Memory B cell (primary cell): ENCODE results near the gene PPIL6.
"Not testable (repeated sequence)": the region's sequence is repeated elsewhere in the genome, so short reads cannot be mapped to it uniquely, and the experiment has no call there.

ENCODE experiments used
- ATAC-seq: fragments of 150-1000 bp; cut with Tn5 transposase; 2 replicates; pipeline ENCODE4 v1.10.0; 2021; ENCODE audit warnings: low read depth, mild to moderate bottlenecking, moderate library complexity
- DNase-seq, 2 donors: peaks; one replicate each; pipeline ENCODE4 v3.0.0; 2022; ENCODE audit warnings: low spot score in 2 of 2
- H3K27ac Mint-ChIP-seq: one replicate; pipeline ENCODE4 v1.8.0; 2022; ENCODE audit warnings: mild to moderate bottlenecking, moderate library complexity, mixed read lengths
- H3K27me3 Mint-ChIP-seq: one replicate; pipeline ENCODE4 v1.8.0; 2022; ENCODE audit warnings: mixed read lengths
- H3K36me3 Mint-ChIP-seq: one replicate; pipeline ENCODE4 v1.8.0; 2022; ENCODE audit warnings: mild to moderate bottlenecking, mixed read lengths
- H3K4me1 Mint-ChIP-seq: one replicate; pipeline ENCODE4 v1.8.0; 2022; ENCODE audit warnings: mixed read lengths
- H3K4me3 Mint-ChIP-seq: one replicate; pipeline ENCODE4 v1.8.0; 2022; ENCODE audit warnings: mild to moderate bottlenecking, moderate library complexity, mixed read lengths
- H3K9me3 Mint-ChIP-seq: one replicate; pipeline ENCODE4 v1.8.0; 2022; ENCODE audit warnings: mixed read lengths

Gene PPIL6

DNA sequence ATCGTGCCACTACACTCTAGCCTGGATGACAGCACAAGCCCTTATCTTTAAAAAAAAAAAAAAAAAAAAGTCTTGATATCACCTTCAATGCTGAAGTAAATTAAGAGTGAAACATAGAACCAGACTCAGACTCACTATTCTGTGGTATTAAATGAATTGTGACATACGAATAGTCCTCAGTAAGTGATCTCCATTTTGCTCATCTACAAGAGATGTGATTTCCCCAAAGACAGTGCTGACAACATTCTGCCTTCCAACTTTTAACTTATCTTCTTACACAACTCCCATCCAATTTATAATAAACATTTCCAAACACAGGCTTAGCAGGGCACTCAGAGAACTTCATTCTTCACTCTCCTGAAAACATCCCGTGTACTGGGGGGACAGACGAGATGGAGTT, 34.6 kb upstream of the PPIL6 start:
- Mint-ChIP-seq H3K9me3 (no peaks in the 10 kb centered on the region), H3K4me1 (peaks cover 51% of the 10 kb centered on the region), H3K27me3 (no peaks in the 10 kb centered on the region), H3K4me3 (no peak overlapping the region), H3K36me3 (peaks cover 44% of the 10 kb centered on the region), H3K27ac (peak overlapping the region; percentile 84)
- DNase-seq (no peak), ATAC-seq (no peak)

DNA sequence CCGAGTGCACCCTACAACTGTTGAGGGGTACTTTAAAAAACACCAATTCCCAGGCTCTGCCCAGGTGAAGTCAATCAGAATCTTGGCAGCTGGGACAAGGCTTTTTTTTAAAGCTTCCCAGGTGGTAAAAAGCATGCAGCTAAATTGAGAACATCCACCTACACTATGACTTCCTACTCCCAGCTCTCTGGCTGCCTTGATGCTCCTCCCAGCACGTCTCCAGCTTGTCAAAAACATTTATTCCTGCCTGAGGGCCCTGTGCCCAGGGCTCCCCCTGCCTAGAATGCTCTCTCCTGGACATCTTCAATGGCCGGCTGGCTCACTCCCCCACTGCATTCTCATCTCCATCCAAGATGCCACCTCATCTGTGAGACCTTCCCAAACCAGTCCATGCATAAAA, 32.7 kb upstream of the PPIL6 start:
- peaks cover 46% of the 10 kb centered on the region for H3K36me3 Mint-ChIP-seq
- H3K4me3 Mint-ChIP-seq: peak overlapping the region; percentile 53
- H3K27me3 Mint-ChIP-seq: no peaks in the 10 kb centered on the region
- DNase-seq: no peak
- H3K27ac Mint-ChIP-seq: peak overlapping the region; percentile 46
- no peaks in the 10 kb centered on the region for H3K9me3 Mint-ChIP-seq
- peaks cover 46% of the 10 kb centered on the region for H3K4me1 Mint-ChIP-seq
- no peak for ATAC-seq

GRCh38 chr6:109472132-109472995, 31.9 kb upstream of the PPIL6 start:
- Mint-ChIP-seq H3K9me3 (no peaks in the 10 kb centered on the region), H3K4me1 (peaks cover 45% of the 10 kb centered on the region), H3K27ac (peak overlapping the region; percentile 46), H3K27me3 (no peaks in the 10 kb centered on the region), H3K36me3 (peaks cover 49% of the 10 kb centered on the region), H3K4me3 (peak overlapping the region; percentile 53)
- ATAC-seq (peak; percentile 93), DNase-seq (no peak)

- ATAC-seq (no peak), DNase-seq (no peak)
- Mint-ChIP-seq H3K4me3 (no peak overlapping the region), H3K9me3 (no peaks in the 10 kb centered on the region), H3K36me3 (peaks cover 50% of the 10 kb centered on the region), H3K27ac (peak overlapping the region; percentile 46), H3K27me3 (no peaks in the 10 kb centered on the region), H3K4me1 (peaks cover 45% of the 10 kb centered on the region)
Observed at GRCh38 chr6:109471105-109471810, 30.8 kb upstream of the PPIL6 start.

DNA sequence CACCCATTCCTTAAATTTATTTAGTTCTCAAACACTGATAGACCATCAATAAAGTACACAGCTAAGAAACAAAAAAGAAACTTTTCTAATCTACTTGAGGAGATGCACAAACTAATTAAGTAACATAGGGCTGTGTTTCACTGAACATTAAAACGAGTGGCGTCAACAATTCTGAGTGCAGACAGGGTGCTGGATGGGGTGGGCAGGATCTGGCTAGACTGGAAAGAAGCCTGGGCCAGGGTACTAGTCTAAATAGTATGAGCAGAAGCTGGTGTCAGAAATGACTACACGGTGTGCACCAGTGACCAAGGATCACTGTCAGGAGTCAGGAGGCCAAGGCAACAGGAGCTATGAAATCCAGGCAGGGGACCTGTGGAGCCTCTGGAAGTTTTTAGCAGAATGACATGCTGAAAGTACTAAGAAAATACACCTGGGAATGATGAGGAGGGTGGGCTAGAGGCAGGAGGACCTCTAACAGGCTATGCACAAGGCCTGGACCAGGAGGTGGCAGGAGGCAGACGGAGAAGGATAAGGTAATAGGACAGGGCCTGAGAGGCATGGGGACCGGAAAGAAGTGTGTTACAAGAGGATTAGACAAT, 29.3 kb upstream of the PPIL6 start:
- peaks cover 42% of the 10 kb centered on the region for H3K4me1 Mint-ChIP-seq
- H3K4me3 Mint-ChIP-seq: no peak overlapping the region
- ATAC-seq: no peak
- no peaks in the 10 kb centered on the region for H3K27me3 Mint-ChIP-seq
- peaks cover 53% of the 10 kb centered on the region for H3K36me3 Mint-ChIP-seq
- DNase-seq: no peak
- peak overlapping the region; percentile 77 for H3K27ac Mint-ChIP-seq
- no peaks in the 10 kb centered on the region for H3K9me3 Mint-ChIP-seq

- Mint-ChIP-seq H3K4me1 (peaks cover 39% of the 10 kb centered on the region), H3K4me3 (no peak overlapping the region), H3K36me3 (peaks cover 46% of the 10 kb centered on the region), H3K27me3 (no peaks in the 10 kb centered on the region), H3K27ac (peak overlapping the region; percentile 60), H3K9me3 (no peaks in the 10 kb centered on the region)
- ATAC-seq: no peak
- no peak for DNase-seq
Observed at GRCh38 chr6:109467696-109468095, 27.3 kb upstream of the PPIL6 start.

GRCh38 chr6:109466212-109466923, 25.9 kb upstream of the PPIL6 start:
- no peak overlapping the region for H3K27ac Mint-ChIP-seq
- ATAC-seq (no peak), DNase-seq (no peak)
- H3K27me3 Mint-ChIP-seq: no peaks in the 10 kb centered on the region
- H3K36me3 Mint-ChIP-seq: peaks cover 45% of the 10 kb centered on the region
- no peak overlapping the region for H3K4me3 Mint-ChIP-seq
- H3K4me1 Mint-ChIP-seq: peaks cover 33% of the 10 kb centered on the region
- no peaks in the 10 kb centered on the region for H3K9me3 Mint-ChIP-seq

GRCh38 chr6:109465772-109466171, 25.3 kb upstream of the PPIL6 start:
- ATAC-seq (no peak), DNase-seq (no peak)
- peak overlapping the region; percentile 91 for H3K27ac Mint-ChIP-seq
- H3K4me1 Mint-ChIP-seq: peaks cover 34% of the 10 kb centered on the region
- no peak overlapping the region for H3K4me3 Mint-ChIP-seq
- no peaks in the 10 kb centered on the region for H3K27me3 Mint-ChIP-seq
- H3K36me3 Mint-ChIP-seq: peaks cover 47% of the 10 kb centered on the region
- H3K9me3 Mint-ChIP-seq: no peaks in the 10 kb centered on the region

DNA sequence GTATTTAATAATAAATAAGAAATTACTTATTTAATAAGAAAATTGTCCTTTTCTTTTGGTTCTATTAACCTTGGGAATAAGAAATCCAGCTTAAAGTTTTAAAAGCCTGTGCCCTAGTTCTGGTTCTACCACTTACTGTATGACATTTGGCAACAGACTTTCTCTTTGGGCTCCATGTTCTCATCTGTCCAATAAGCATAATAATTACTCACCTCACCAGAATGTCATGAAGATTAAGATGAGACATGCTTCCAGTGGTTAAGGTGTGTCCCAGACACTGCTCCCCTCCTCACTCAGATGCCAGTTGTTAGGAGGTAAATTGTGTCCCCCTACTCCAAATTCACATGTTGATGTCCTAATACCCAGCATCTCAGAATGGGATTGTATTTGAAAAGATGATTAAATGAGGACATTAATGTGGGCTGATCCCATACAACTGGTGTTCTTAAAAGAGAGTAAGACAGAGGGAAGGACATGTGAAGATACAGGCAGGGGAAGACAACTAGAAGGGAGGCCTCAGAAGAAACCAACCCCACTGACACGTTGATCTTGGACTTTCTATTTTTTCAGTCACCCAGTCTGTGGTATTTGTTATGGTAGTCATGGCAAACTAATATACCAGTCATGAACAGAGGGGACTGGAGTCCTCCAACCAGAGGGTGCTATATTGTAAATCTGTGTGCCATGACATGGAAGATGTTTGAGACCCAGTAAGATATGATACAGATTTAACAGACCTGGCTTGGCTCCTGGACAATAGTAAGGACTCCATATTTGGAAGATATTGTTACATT, 21.5 kb upstream of the PPIL6 start:
- H3K36me3 Mint-ChIP-seq: peaks cover 25% of the 10 kb centered on the region
- no peaks in the 10 kb centered on the region for H3K27me3 Mint-ChIP-seq
- H3K9me3 Mint-ChIP-seq: no peaks in the 10 kb centered on the region
- peak; percentile 6 for ATAC-seq
- peaks cover 40% of the 10 kb centered on the region for H3K4me1 Mint-ChIP-seq
- no peak for DNase-seq
- peak overlapping the region; percentile 85 for H3K27ac Mint-ChIP-seq
- no peak overlapping the region for H3K4me3 Mint-ChIP-seq

DNA sequence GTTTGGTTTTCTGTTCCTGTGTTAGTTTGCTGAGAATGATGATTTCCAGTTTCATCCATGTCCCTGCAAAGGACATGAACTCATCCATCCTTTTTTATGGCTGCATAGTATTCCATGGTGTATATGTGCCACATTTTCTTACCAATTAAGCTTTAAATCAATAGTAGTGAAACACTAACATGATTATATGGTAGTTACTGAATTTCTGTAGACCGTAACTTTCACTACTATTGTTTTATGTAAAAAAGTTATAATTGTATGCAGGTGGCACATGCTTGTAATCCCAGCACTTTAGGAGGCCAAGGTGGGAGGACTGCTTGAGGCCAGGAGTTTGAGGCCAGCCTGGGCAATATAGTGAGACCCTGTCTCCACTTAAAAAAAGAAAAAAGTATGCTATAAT, 20.8 kb upstream of the PPIL6 start:
- Mint-ChIP-seq H3K36me3 (peaks cover 24% of the 10 kb centered on the region), H3K27ac (peak overlapping the region; percentile 48), H3K4me1 (peaks cover 44% of the 10 kb centered on the region)
- H3K27me3 Mint-ChIP-seq, H3K9me3 Mint-ChIP-seq, ATAC-seq, DNase-seq, H3K4me3 Mint-ChIP-seq: not testable (repeated sequence)

DNA sequence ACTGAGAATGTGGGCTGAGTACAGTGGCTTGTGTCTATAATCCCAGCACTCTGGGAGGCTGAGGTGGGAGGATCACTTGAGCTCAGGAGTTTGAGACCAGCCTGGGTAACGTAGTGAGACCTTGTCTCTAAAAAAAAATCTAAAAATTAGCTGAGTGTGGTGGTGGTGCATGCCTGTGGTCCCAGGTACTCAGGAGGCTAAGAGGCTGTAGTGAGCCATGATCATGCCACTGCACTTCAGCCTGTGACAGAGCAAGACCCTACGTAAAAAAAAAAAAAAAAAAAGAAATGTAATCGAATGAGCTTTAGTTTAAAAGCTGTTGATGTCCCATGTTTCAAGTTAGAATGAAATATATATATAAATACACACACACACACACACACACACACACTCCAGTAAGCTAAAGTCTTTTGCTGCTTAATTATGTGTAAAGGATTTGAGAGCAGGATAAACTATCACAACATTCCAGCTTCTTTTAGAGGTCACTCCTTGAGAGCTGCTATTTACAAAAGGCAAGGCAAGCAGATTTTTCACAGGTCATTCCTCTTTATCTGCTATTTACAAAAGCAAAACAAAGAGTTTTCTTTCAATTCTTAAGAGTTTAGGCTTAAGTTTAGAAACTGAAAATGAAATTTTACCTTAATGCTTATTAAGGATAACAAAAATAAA, 19.9 kb upstream of the PPIL6 start:
- Mint-ChIP-seq H3K27ac (peak overlapping the region; percentile 100), H3K36me3 (peaks cover 17% of the 10 kb centered on the region), H3K4me3 (no peak overlapping the region), H3K4me1 (peaks cover 43% of the 10 kb centered on the region), H3K27me3 (no peaks in the 10 kb centered on the region), H3K9me3 (no peaks in the 10 kb centered on the region)
- no peak for ATAC-seq
- DNase-seq: no peak

DNA sequence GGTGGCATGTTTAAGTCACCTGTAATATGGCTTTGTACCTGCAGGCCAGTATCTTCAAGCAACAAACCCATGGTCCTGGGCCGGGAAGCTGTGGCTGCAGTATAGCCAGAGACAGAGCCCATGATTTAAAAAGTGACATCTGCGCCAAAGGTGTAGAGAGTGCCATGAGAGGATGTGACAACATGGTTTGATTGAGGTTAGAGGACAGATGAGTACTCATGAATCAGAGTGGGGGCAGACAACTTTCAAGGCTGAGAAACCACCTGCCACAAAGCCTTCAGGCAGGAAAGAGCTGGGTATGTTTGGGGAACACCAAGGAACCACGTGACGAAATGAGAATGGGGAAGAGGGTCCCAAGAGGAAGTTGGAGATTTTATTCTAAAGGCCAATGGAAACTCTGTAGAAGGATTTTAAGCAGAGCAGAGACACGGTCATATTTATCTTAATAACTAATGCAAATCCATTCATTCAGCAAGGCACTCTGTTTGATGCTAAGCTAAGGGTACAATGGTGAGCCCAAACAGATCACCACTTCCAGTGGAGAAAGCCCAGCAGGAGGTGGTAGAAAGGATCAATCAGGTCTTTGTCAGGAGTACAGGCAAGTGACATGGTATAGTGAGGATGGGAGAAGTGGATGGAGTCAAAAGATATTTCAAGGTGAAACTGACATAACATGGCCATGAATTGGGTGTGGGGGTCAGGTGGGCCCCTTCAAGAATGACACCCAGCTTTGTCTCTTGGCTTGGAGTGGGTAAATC, 18.5 kb upstream of the PPIL6 start:
- Mint-ChIP-seq H3K4me3 (peak overlapping the region; percentile 12), H3K27me3 (no peaks in the 10 kb centered on the region), H3K27ac (peak overlapping the region; percentile 100), H3K9me3 (no peaks in the 10 kb centered on the region), H3K4me1 (peaks cover 43% of the 10 kb centered on the region), H3K36me3 (peaks cover 15% of the 10 kb centered on the region)
- ATAC-seq (peak; percentile 20), DNase-seq (peak in 1 of 2 donors; percentile 45)
